ENCODE results near the gene GALNT13.

GALNT13 gene

DNA sequence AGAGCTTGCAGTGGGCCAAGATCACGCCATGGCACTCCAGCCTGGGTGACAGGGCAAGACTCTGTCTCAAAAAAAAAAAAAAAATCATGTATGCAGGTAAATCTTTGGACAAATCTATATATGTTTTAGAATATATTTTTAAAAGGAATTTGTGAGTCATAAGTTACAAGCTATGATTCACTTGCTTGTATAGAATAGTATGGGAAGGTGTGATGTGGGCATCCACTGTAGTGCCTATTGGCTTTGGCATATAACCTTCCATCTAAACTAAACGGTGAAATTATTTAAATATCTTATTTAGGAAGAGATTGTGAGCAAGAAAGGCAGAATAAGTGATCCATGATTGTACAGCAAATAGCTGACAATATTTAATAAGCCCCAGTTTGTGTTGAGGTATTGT lies 261.1 kb downstream of the GALNT13 start:
- DNase-seq: no peak

DNA sequence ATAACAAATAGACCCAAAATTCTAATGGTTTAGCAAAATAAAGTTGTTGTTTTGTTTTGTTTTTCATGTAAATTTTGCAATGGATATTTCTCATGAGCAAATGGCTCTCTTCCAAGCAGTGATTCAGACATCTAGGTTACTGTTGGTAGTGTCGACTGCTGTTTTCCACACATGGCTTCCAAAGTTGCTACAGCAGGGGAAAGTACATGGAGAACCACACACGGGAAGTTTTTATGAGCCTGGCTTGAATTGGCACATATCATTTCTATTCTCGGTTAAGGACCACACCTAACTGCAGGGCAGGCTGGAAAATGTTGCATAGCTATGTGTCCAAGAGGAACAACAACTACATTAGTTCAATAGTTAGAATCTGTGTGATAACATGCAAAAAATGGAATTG lies 262.1 kb downstream of the GALNT13 start:
- peak; percentile 17 for DNase-seq

DNA sequence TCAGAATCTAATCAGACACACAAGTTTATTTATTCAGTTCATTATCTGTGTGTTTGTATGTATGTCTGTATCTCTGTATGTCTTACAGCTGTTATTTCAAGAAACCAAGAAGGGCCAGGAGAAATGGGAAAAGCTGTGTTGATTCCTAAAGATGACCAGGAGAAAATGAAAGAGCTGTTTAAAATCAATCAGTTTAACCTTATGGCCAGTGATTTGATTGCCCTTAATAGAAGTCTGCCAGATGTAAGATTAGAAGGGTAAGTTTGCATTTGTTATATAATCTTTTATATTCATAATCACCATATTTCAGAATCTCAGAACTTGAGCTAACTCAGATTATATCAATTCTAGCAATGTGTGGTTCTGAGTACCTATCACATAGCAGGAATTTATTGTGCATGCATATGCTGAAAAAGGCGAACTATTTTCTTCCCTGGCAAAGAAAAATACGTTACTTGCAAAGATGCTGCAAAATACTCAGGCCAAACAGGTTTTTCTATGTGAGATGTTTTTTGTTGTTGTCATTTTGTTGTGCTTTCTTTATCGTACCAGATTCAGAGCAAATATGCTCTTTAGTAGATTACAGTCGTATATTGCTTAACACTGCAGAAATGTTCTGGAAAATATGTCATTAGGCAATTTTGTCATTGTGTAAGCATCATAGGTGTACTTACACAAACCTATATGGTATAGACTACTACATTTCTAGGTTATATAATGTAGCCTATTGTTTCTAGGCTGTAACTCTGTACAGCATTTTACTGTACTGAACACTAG lies 268.7 kb downstream of the GALNT13 start:
- no peak for DNase-seq

DNA sequence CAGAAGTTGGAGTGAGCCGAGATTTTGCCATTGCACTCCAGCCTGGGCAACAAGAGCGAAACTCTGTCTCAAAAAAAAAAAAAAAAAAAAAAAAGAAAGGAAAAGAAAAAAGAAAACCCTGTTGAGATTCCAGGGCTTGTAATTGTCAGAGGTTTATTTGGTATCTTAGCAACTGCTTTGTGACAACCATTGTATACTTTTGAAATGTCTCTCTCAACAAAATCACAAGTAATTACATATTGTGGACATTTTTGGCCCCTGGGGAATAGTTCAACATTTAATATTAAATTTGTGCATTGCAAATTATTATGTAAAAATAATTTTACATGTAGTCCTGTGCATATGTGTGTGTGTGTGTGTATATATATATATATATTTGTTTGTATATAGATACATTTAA lies 270.8 kb downstream of the GALNT13 start:
- no peak for DNase-seq

DNA sequence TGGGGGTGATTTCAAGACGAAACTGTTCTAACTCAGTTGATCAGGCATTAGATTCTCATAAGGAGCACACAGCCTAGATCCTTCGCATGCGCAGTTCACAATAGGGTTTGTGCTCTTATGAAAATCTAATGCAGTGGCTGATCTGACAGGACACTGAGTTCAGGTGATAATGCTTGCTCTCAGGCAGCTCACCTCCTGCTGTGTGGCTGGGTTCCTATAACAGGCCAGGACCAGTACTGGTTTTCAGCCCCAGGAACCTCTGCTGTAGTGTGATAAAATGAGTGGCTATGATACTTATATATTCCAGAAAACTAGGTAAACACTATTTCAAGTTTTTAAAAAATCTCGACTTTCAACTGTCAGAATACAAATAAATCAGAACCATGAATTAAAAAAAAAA lies 271.4 kb downstream of the GALNT13 start:
- no peak for DNase-seq

DNA sequence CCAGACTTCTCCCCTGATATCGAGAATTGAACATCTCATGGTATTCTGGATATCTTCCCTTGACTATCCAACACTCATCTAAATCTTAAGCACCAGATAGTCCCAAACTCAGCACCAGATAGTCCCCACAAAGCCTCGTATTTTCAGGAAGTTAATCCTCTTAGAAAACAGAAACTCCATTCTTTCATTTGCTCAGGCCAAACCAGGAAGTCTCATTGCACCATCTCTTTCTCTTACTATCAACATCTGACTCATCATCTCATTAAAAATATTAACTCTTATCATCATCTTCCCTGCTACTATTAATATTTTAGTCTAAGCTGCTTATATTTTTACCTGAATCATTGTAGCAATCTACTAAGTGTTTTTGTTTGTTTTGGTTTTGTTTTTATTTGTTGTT lies 286.4 kb downstream of the GALNT13 start:
- DNase-seq: no peak

DNA sequence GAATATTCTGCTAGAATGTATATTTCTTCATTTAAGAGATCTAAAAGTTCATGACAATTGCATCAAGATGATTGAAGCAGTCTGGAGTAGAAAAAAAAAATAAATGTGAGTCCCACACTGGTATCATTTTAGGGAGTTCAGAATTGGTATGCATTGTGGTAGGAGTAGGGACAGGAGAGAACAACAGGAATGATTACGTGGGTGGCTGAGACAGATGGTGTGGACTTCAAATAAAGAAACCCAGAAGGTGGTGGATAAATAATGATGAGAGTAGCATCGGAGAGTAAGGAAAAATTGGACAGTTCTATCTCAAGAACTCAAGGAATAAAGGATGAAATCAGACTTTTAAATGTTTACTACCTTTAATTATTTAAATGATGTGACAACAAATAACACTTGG lies 289.6 kb downstream of the GALNT13 start:
- no peak for DNase-seq

DNA sequence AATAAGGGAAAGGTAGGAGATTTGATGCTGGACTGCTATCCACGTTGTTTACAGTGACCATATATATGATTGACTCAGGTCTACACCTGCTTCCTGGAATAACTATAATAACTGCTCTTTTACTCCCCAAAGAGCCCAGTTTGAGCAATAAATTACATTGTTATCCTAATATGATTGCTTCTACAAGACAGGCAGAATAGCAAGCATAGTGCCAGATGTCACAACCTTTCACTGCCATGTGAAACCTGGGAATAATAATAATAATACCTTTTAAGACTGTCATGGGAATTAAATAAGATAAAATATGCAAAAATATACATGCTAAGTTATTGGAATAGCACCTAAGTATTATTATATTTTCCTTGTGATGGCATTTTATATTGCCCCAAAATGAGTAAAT lies 298.7 kb downstream of the GALNT13 start:
- DNase-seq: no peak

DNA sequence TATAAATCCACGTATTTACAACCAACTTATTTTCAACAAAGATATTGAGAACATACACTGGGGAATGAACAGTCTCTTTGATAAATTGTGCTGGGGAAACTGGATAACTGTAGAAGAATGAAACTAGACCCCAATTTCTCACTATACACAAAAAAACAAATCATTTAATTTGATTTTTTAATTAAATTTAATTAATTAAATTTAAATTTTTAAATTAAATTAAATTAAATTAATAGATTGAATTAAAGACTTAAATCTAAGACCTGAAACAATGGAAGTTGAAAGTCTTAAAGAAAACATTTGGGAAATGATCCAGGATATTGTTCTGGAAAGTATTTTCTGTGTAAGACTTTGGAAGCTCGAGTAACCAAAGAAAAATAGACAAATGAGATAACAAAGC lies 301.4 kb downstream of the GALNT13 start:
- DNase-seq: no peak

DNA sequence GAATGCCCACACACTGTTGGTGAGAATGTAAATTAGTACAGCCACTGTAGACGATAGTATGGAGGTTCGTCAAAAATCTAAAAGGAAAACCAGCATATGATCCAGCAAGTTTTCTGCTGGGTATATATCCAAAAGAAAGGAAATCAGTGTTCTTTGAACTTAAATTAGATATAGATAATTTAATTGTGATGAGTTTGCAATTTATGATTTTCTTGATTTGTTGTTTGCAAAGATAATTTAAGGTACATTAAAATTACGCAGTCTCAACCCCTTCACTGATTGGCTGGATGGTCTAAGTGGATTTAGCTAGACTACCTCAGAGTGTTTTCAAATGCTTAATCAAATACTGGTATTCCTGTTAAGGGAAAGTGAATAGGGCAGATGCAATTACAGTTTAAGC lies 302.2 kb downstream of the GALNT13 start:
- no peak for DNase-seq

DNA sequence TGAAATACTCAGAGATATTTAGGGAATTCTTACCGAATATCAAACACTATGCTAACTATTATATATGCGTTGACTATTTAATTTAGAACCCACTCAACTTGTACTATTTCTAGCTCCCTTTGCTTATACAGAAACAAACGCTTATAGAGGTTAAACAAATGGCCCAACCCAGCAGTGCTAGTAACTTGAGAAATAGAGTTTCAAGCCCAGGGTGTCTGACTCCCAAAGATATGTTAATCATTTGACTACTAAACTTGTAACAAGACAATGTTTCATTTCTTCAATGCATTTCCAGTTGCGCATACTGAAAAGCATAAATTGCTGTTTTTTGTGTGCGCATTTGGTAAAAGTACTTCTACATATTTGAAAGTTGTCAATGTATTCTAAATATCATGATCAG lies 310.3 kb downstream of the GALNT13 start:
- no peak for DNase-seq

DNA sequence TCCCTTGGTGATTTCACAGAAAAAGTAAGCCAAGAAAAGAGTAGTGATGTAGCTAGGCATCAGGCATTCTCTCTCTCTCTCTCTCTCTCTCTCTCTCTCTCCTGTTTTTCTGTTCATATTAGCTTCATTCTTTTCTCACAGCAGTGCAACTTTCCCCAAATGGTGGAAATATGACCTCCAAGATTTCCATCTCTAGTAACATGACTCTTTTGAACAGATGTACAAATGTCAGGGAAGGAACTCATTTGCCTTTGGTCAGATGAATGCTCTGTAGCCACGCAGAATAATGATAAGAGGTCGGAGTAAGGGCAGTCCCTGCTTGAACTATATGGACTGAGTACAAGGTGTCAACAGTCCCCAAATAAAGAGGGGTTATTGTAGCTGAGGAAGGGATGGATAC lies 316.2 kb downstream of the GALNT13 start:
- DNase-seq: no peak

DNA sequence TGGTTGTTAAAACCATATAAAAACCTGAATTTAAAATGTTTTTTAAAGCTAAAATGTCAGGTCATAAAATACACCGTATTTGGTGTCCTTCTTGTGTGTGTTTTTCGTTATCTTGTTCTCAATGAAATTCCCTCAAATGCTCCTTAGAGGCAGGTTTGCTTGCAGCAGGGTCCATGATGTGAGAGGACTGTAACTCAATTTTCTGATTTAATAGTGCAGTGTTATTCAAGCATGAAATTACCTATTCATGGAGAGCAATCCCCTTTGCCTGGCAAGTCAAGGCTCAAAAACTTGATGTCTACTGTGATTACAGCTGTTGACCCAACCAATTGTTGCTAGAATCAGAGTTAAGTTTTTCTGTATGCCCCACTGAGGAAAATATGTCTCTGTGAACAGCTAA lies 318.2 kb downstream of the GALNT13 start:
- no peak for DNase-seq

DNA sequence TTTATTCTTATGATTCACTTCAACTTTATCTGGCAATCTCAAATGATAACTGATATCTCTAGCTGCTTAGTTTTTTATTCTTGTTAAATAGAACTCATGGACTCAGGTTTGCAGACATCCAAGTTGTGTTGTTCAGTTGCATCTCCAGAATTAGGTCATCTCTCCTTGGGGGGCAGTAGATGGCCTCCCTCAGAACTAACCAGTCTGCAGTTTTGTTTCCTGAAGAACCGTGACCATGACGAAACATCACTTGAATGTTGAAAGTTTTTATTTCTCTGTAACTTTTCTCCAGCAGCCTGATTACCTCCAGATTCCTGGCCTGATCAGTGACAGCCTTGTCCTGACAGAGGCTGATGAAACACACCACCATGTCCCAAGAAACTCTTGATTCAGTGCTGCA lies 321.5 kb downstream of the GALNT13 start:
- no peak for DNase-seq

DNA sequence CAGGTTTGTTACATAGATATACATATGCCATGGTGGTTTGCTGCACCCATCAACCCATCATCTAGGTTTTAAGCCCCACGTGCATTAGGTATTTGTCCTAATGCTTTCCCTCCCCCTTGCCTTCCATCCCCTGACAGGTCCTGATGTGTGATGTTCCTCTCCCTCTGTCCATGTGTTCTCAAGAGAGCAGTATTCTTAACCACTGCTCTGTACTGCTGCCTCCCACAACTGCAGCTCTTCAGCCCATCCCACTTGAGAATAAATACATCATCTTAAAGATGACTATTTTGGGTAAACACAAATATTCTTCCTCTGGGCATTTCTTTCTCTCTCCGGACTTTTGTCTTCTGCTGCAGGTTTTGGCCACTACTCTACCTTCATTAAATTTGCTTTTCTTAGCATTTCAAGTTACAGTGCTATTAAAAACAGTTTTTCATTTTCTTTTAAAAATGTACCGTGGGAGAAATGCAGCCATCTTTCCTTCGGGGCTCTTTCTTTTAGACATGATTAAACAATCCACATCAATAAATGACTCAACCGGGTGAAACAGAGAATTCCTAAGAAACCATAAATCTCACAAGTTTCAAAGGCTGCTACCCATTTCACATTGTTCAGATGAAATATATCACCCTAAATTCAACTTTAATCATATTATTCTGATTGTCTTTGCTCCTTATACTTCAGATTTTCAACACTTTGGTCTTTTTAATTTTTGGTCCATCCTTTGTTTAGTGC lies 323.4 kb downstream of the GALNT13 start:
- peak; percentile 16 for DNase-seq

DNA sequence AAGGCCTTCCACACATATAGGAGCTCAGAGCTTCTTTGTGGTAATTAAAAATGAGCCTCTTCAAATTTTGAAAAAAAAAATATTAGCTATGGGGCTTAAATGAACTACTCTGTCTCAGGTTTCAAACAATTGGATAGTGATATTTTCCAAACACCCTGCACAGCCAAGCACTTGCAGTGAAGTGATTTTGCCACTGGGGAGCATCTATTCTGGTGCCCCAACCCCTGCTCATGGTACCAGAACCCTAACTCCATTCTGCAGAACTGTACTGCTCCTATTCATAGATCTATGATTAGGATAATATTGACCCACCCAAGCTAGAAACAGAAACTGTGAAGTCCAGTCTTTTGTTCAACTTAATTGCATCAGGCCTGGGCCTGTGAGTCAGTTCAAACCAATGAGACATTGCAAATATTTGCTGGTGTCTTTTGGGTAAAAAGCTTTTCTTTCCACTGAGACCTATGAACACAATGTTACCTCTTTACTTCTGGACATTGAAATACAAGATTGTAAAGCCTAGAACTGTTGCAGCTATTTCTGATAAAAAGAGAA lies 324.0 kb downstream of the GALNT13 start:
- DNase-seq: peak; percentile 1

DNA sequence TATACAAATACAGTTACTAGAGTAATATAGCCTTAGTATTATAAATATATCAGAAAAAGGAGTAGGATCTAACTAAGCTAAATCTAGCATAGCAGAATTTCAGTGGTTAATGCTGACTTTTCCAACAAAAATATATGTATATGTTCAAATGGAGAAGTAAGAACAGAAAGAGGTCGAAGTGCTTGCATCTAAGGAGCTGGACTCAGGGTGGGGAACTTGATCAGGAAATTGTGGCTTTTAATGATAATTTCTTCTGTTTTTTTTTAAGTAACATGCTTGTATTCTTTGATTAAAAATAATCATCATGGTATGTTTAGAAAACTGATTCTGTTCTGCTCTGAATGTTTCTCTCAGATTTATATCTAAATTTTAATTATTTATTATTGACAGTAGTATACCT lies 327.1 kb downstream of the GALNT13 start:
- DNase-seq: no peak

DNA sequence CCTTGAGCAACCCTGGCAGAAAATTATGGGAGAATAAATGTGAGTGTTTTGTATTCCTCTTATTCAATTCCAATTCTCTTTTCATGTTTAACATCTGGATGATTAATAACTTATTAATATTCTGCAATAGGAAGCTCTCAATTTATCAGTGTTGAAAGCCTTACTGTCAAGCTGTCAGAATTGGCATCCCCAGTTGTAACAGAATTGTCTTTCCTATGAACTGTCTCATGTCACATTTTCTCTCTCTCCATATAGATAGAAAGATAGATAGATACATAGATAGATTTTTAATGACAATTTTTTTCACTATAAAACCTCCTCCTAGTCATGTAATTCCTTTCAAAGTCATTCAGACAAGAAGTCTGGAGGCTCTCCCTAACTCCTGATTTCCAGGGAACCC lies 331.5 kb downstream of the GALNT13 start:
- no peak for DNase-seq

DNA sequence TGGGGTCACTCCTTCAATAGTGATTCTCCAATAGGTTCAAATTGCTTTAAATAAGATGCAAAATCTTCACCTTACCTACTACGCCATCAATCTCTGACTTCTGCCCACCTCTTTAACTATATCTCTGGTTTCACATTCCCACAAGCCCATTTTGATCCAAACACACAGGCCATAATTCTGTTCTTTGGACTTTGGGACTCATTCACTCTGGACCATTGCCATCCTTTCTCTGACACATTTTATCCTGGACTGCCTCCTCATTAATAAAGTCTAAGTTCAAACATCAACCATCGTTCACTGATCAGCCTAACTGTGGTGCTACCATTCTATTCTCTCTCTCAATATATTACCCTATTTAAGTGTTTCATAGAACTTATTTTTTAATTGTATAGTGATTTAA lies 332.2 kb downstream of the GALNT13 start:
- DNase-seq: no peak

DNA sequence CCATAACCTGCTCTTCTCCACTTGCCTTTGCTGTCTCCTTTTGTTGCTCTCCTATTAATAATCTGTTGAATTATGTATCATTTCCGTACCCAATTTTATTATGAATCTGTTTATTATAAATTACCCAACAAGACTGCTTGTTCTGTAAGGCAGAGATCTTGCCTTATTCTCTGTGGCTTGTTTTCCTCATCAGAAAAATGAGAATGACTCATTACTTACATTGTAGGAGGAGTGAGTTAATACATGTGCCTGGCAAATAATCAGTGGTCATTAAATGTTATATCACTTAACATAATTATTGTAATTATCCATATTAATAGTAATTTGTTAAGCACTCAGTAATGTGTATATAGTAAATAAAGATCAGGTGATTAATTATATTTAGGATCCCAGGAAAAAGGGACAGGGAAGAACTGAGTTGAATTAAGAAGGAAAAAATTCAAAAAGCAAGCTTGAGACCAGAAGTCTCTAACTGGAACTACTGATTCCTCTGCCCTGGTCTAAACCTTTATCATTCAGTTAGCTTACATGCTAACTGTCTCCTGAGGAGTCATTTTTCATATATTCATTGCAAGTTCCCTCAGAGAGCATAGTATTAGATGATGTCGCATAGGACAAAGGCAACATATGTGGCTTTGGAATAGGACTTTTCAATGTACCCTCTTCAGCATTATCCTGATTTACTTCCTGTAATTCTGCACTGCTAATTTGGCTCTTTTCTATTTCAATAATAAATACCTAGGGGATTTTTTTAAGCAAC lies 335.7 kb downstream of the GALNT13 start:
- DNase-seq: no peak

DNA sequence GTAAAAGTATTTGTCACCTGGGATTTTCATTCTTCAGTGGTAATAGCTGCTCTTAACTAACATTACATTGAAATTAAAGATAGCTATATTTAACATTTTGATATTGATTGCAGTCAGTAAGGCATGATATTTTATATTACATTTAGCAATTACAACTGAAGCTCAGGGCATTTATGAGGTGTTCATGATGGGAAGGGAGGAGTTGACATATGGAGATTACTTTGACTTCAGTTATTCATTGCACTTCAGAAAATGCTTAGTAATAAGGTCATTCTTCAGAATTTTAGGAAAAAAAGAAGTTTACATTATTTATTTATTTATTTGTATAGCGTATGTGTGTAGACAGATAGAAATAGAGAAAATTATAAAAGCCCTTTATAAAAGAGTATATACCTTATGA lies 352.0 kb downstream of the GALNT13 start:
- no peak for DNase-seq

DNA sequence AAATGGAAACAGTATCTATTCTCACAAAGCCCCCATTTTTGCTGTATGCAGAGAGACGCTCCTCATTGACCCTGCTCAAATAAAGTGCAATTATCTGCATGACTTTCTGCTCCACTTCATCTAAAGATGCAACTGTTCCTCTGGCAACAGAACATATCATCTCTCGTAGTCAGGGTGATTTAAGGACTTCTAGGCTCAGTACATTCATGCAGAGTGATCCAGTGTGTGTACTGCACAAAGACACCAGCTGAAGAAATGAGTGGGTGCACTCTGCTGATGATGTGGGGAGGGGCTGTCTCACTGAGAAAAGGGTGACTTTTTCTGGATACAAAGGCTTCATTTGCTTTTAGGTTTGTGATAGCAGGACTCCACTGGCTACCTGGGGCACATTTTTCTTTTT lies 355.2 kb downstream of the GALNT13 start:
- DNase-seq: no peak

DNA sequence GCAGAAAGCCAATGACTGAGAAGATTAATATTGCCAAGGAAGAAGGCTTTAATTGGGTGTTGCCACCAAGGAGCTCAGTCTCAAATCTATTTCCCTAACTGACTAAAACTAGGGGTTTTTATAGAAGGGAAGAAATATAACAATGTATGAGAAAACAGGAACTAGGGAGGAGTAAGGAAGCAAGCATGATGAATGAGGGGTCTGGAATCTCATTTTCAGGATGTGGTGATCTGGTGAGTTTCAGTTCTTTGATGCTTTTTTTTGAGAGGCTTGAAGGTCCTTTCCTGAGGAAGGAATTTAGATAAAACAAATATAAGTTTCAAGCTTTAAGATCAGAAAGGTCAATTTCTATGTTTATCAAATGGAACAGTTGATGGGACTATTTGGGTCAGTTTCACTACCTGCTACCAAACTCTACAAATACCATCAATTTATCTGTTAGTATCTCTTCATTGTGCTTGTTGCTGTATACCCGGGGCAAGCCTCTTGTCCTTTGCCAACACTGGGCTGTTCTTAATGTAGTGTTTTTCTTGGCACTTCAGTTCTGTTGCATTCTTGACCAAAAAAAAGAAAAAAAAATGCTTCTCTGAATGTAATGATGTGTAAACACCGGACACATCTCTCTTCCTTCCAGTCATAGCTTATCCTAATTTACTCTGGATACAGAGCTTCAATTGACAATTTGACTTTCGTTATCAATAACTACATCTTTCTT lies 357.0 kb downstream of the GALNT13 start:
- DNase-seq: no peak

All from HCEC 1CT (cell line).